CD4-positive, alpha-beta memory T cell (primary cell): ENCODE measurements around the gene POTEJ. TPM values are rescaled to one million over a fixed set of nuclear protein-coding genes. Genes with fewer than 3 reads are reported as not detected.
"Not testable (repeated sequence)": the region's sequence is repeated elsewhere in the genome, so short reads cannot be mapped to it uniquely, and the experiment has no call there.

ENCODE experiments used
- CTCF ChIA-PET: fragments of 350-600 bp; sonication (Branson Sonifier 250); formaldehyde crosslinking; loops from one replicate; lab custom pipeline; 2021; ENCODE audit warnings: inconsistent platforms; ENCODE audit not compliant: partially characterized antibody; lab: Charles Lee
- POLR2A ChIA-PET: fragments of 350-600 bp; sonication (Branson Sonifier 250); formaldehyde crosslinking; loops from one replicate; lab custom pipeline; 2021; ENCODE audit not compliant: partially characterized antibody; lab: Charles Lee
- DNase-seq, 5 donors: peaks; one replicate each; pipeline versions ENCODE4 v3.0.0 to v3.0.0-alpha.2; 2020 to 2022; ENCODE audit warnings: mixed read lengths in 1 of 5
- H3K27ac ChIP-seq: one replicate; pipeline ENCODE4 v1.7.0; 2013; ENCODE audit warnings: low read depth, low read length
- H3K27me3 ChIP-seq: 2 replicates; pipeline ENCODE4 v1.7.0; 2013; ENCODE audit warnings: mild to moderate bottlenecking, low read length, moderate library complexity; ENCODE audit not compliant: insufficient read depth
- H3K36me3 ChIP-seq: 2 replicates; pipeline ENCODE4 v1.7.0; 2013; ENCODE audit warnings: mild to moderate bottlenecking, low read length, moderate library complexity; ENCODE audit not compliant: insufficient read depth
- H3K4me1 ChIP-seq: 2 replicates; pipeline ENCODE4 v1.7.0; 2013; ENCODE audit warnings: mild to moderate bottlenecking, low read length, moderate library complexity; ENCODE audit not compliant: insufficient read depth
- H3K4me3 ChIP-seq, 2 donors: one replicate each; pipeline ENCODE4 v1.7.0; 2013; ENCODE audit warnings: low read length in 2 of 2, mild to moderate bottlenecking in 1 of 2
- H3K9me3 ChIP-seq, 2 donors: one replicate each; pipeline ENCODE4 v1.7.0; 2013; ENCODE audit warnings: low read length in 2 of 2, control low read depth in 1 of 2; ENCODE audit not compliant: control insufficient read depth in 1 of 2
- H3K27ac Mint-ChIP-seq, 7 donors: one replicate each; pipeline ENCODE4 v1.8.0; 2020 to 2021; ENCODE audit warnings: mixed read lengths in 7 of 7, mild to moderate bottlenecking in 6 of 7, inconsistent platforms in 3 of 7, moderate library complexity in 3 of 7
- H3K27me3 Mint-ChIP-seq, 2 donors: one replicate each; pipeline ENCODE4 v1.8.0; 2020 to 2021; ENCODE audit warnings: mixed read lengths in 2 of 2
- H3K36me3 Mint-ChIP-seq, 2 donors: one replicate each; pipeline ENCODE4 v1.8.0; 2020 to 2021; ENCODE audit warnings: mixed read lengths in 2 of 2, inconsistent platforms in 1 of 2, mild to moderate bottlenecking in 1 of 2
- H3K4me1 Mint-ChIP-seq, 4 donors: one replicate each; pipeline ENCODE4 v1.8.0; 2020 to 2021; ENCODE audit warnings: mixed read lengths in 4 of 4, mild to moderate bottlenecking in 1 of 4
- H3K4me3 Mint-ChIP-seq, 8 donors: one replicate each; pipeline ENCODE4 v1.8.0; 2020 to 2021; ENCODE audit warnings: mixed read lengths in 8 of 8, mild to moderate bottlenecking in 7 of 8, moderate library complexity in 6 of 8, inconsistent platforms in 3 of 8
- H3K9me3 Mint-ChIP-seq, 8 donors: one replicate each; pipeline ENCODE4 v1.8.0; 2020 to 2021; ENCODE audit warnings: mixed read lengths in 8 of 8, mild to moderate bottlenecking in 5 of 8, inconsistent platforms in 3 of 8, moderate library complexity in 1 of 8
- intact Hi-C: fragments of 100-400 bp; cut with micrococcal nuclease; formaldehyde crosslinking; loops from one replicate; pipeline ENCODE4 v1.15.1; 2023
- polyA plus RNA-seq, 2 donors: library from polyadenylated mRNA; unstranded; fragments of 300-500 nt; fragmentation: Illumina TruSeq; gene quantifications; one replicate each; pipeline ENCODE4 v1.2.3, GENCODE V29; 2021
- total RNA-seq, 2 experiments: library from RNA; stranded (reverse); gene quantifications; one replicate each; pipeline ENCODE4 v1.2.3, GENCODE V29; 2021

Gene POTEJ
- total and polyA plus RNA-seq, 4 experiments from 2014 or later, result not detected

- CTCF ChIA-PET, POLR2A ChIA-PET, H3K9me3 ChIP-seq, H3K9me3 Mint-ChIP-seq, H3K36me3 ChIP-seq, H3K4me1 ChIP-seq, intact Hi-C loops, H3K27me3 ChIP-seq, H3K27ac Mint-ChIP-seq, H3K4me3 Mint-ChIP-seq, H3K27ac ChIP-seq, H3K27me3 Mint-ChIP-seq, H3K4me1 Mint-ChIP-seq, H3K4me3 ChIP-seq, H3K36me3 Mint-ChIP-seq, DNase-seq: not testable (repeated sequence)
These were observed 17.2 kb upstream of the POTEJ start for GRCh38 chr2:130594011-130594410.

- H3K9me3 ChIP-seq, intact Hi-C loops, CTCF ChIA-PET, H3K27me3 ChIP-seq, H3K36me3 ChIP-seq, H3K27me3 Mint-ChIP-seq, H3K4me1 Mint-ChIP-seq, H3K4me1 ChIP-seq, H3K36me3 Mint-ChIP-seq, H3K4me3 ChIP-seq, H3K4me3 Mint-ChIP-seq, H3K9me3 Mint-ChIP-seq, H3K27ac Mint-ChIP-seq, POLR2A ChIA-PET, H3K27ac ChIP-seq, DNase-seq: not testable (repeated sequence)
These were observed 14.5 kb upstream of the POTEJ start for GRCh38 chr2:130596757-130597156.

- H3K4me1 Mint-ChIP-seq, POLR2A ChIA-PET, CTCF ChIA-PET, H3K27ac Mint-ChIP-seq, H3K27me3 ChIP-seq, H3K36me3 Mint-ChIP-seq, H3K9me3 ChIP-seq, H3K9me3 Mint-ChIP-seq, H3K27ac ChIP-seq, H3K4me1 ChIP-seq, DNase-seq, H3K4me3 ChIP-seq, intact Hi-C loops, H3K4me3 Mint-ChIP-seq, H3K36me3 ChIP-seq, H3K27me3 Mint-ChIP-seq: not testable (repeated sequence)
These were observed 13.2 kb upstream of the POTEJ start for GRCh38 chr2:130597994-130598393.

DNA sequence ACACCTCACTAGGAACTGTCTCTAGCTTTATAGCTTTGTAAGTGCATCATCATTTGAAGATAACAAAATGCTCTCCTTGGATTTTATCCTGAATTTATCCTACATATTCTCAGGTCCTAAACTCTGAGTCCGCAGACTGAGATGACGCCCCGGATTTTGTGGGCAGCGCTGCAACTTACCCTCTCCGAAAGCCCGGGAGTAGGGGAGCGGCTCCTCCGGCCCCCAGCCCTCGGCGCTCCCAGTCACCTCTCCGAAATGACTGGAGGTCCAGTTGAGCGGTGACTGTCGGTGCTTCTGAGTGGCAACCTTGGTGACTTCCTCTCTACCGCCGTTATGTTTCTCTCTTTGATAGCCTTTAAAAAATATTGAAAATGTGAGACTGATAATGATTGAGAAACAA lies 12.8 kb upstream of the POTEJ start:
- DNase-seq, H3K27ac Mint-ChIP-seq: not testable (repeated sequence)

DNA sequence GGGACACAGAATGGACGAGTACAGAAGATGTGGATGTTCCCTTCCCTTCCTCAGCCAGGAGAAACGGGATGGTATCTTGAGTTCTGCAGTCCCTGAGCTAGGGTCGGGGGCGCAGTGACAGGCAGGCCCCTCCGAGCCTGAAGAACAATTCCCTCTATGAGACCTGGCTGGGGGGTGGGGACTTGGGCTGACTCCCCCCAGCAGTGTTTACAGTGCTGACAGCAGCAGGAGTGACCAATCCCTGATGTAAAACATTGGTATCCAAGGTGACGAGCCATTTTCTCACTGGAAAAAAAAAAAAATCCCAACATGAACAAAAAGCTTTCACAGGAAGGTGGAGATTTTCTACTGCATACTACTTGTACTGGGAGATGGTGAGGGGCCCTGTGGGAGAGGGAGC lies 11.8 kb upstream of the POTEJ start, which contains the start of gene CFC1:
TSS of gene CFC1 (minus strand) at position 183 of the 400 bp plus-strand sequence. CDS start 288 bp downstream, outside the sequence.
- DNase-seq, H3K4me1 ChIP-seq, H3K36me3 Mint-ChIP-seq, H3K27me3 ChIP-seq, POLR2A ChIA-PET, H3K27me3 Mint-ChIP-seq, H3K4me1 Mint-ChIP-seq, H3K4me3 Mint-ChIP-seq, H3K27ac Mint-ChIP-seq, H3K36me3 ChIP-seq, CTCF ChIA-PET, H3K9me3 Mint-ChIP-seq, intact Hi-C loops, H3K4me3 ChIP-seq, H3K9me3 ChIP-seq, H3K27ac ChIP-seq: not testable (repeated sequence)

More for the DNA sequence above, 12.8 kb upstream of the POTEJ start:
- POLR2A ChIA-PET, H3K9me3 Mint-ChIP-seq, H3K27me3 Mint-ChIP-seq, H3K27ac ChIP-seq, H3K4me1 Mint-ChIP-seq, H3K4me3 ChIP-seq, H3K9me3 ChIP-seq, H3K4me1 ChIP-seq, H3K36me3 Mint-ChIP-seq, H3K27me3 ChIP-seq, H3K4me3 Mint-ChIP-seq, CTCF ChIA-PET, intact Hi-C loops, H3K36me3 ChIP-seq: not testable (repeated sequence)

DNA sequence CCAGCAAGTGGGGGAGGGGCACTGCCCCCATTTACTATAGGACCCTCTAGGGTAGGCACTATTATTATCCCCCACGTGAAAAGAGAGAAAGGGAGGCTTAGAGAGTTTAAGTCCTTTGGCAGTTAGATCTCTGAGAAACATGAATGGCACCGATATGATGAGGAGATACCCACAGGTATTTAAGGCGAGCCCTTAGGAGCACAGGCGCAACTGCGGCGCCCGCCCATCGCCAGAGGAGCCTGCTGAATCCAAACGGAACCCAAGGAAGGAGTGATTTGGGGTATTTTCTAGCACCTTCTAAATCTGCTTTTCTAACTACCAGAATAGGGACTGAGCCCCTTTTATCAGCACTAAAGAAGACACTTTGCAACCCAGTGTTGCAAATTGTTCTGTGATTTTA lies 11.3 kb upstream of the POTEJ start:
- H3K9me3 ChIP-seq, intact Hi-C loops, H3K27me3 Mint-ChIP-seq, H3K4me1 Mint-ChIP-seq, POLR2A ChIA-PET, CTCF ChIA-PET, H3K27me3 ChIP-seq, H3K4me1 ChIP-seq, H3K36me3 Mint-ChIP-seq, H3K4me3 ChIP-seq, DNase-seq, H3K9me3 Mint-ChIP-seq, H3K27ac Mint-ChIP-seq, H3K27ac ChIP-seq, H3K36me3 ChIP-seq, H3K4me3 Mint-ChIP-seq: not testable (repeated sequence)

- H3K4me3 Mint-ChIP-seq, H3K9me3 ChIP-seq, H3K4me3 ChIP-seq, H3K4me1 Mint-ChIP-seq, H3K36me3 ChIP-seq, H3K27ac Mint-ChIP-seq, H3K9me3 Mint-ChIP-seq, H3K27me3 Mint-ChIP-seq, POLR2A ChIA-PET, CTCF ChIA-PET, DNase-seq, intact Hi-C loops, H3K27ac ChIP-seq, H3K36me3 Mint-ChIP-seq, H3K27me3 ChIP-seq, H3K4me1 ChIP-seq: not testable (repeated sequence)
These were observed 9.5 kb upstream of the POTEJ start for GRCh38 chr2:130601648-130602302.
